ENCODE measurements around the gene ENTHD1. TPM values are rescaled to one million over a fixed set of nuclear protein-coding genes. Genes with fewer than 3 reads are reported as not detected.

Gene ENTHD1
- total and polyA plus RNA-seq, 2 donors (not counting 3 experiments of a cell fraction or from before 2014, with no cell fraction given): not detected

GRCh38 chr22:39750759-39751158 is 142.8 kb downstream of the ENTHD1 start:
- intact Hi-C loops (cut with micrococcal nuclease) (no loop called here), dilution Hi-C loops (cut with MboI; ENCODE audit: extremely low pct_ligation_motif_present, low sequenced_read_pairs) (no loop called here)
- TF ChIP-seq MYC (IDR thresholded peaks at IDR 0.05; ENCODE audit: low read depth, low read length): no peak
- TF ChIP-seq FOS (IDR thresholded peaks at IDR 0.05; ENCODE audit: borderline replicate concordance, insufficient read depth, low read length): no peak
- no peak for TF ChIP-seq JUN (IDR thresholded peaks at IDR 0.05; ENCODE audit: borderline replicate concordance, insufficient read depth, insufficient read length, low read depth)
- TF ChIP-seq POLR2A (IDR thresholded peaks at IDR 0.05; ENCODE audit: low read depth, low read length): no peak
- no peak for TF ChIP-seq GATA2 (IDR thresholded peaks at IDR 0.05; ENCODE audit: insufficient read depth, insufficient read length, low read depth, low read length)
- TF ChIP-seq POLR2AphosphoS5 (IDR thresholded peaks at IDR 0.05; ENCODE audit: insufficient read depth, low read depth, low read length): no peak
- no peak for TF ChIP-seq CTCF (IDR thresholded peaks at IDR 0.05; ENCODE audit: extremely low read depth in 1 of 2, insufficient read depth in 1 of 2, low read depth in 1 of 2, low read length in 2 of 2)
- no peak for TF ChIP-seq MAX (IDR thresholded peaks at IDR 0.05; ENCODE audit: insufficient read depth, insufficient read length)
- no peak for TF ChIP-seq EZH2 (IDR thresholded peaks at IDR 0.05; ENCODE audit: borderline replicate concordance, low read depth, low read length, severe bottlenecking)
- DNase-seq (ENCODE audit: low read depth, low spot score): no peak
- ChIA-PET CTCF (interaction anchor here (0.6 kb wide), 1 partner anchor 788 kb away, joined by 3 read pairs; no protein-coding TSS in a partner anchor), POLR2A (no interaction called here)
- H3K27me3 ChIP-seq (ENCODE audit: control insufficient read depth in 2 of 2, insufficient read depth in 2 of 2, low read length in 2 of 2): peaks cover 6 to 35% of the 10 kb centered on the region in 2 experiments
- H3K4me2 ChIP-seq (ENCODE audit: insufficient read depth, low read length): no peak overlapping the region
- H2AFZ ChIP-seq (ENCODE audit: low read depth, low read length): no peak overlapping the region
- no peaks in the 10 kb centered on the region for H3K9me3 ChIP-seq (replicated peaks; ENCODE audit: control insufficient read depth, insufficient read depth, low read length)
- no peaks in the 10 kb centered on the region for H3K79me2 ChIP-seq (ENCODE audit: control insufficient read depth, insufficient read depth, low read length)
- H3K4me1 ChIP-seq (ENCODE audit: control insufficient read depth, extremely low read depth, insufficient read depth, low read length): no peaks in the 10 kb centered on the region
- no TSS peak for BruUV-seq (replicated peaks)
- H3K27ac ChIP-seq (ENCODE audit: insufficient read depth, low read depth, low read length): no peak overlapping the region
- no peak overlapping the region for H3K4me3 ChIP-seq (replicated peaks in 1 of 3; ENCODE audit: insufficient read depth in 1 of 3, low read depth in 1 of 3, low read length in 3 of 3)
- no peak overlapping the region for H3K9ac ChIP-seq (replicated peaks; ENCODE audit: extremely low read depth, insufficient read depth, low read length)
- no peak for FAIRE-seq
- H3K9me1 ChIP-seq (replicated peaks; ENCODE audit: control insufficient read depth, extremely low read depth, insufficient read depth, low read length): no peaks in the 10 kb centered on the region
- no peaks in the 10 kb centered on the region for H3K36me3 ChIP-seq (ENCODE audit: control insufficient read depth in 2 of 2, extremely low read depth in 1 of 2, insufficient read depth in 2 of 2, low read length in 2 of 2)
- no peaks in the 10 kb centered on the region for H4K20me1 ChIP-seq (replicated peaks; ENCODE audit: control insufficient read depth, extremely low read depth, insufficient read depth, low read length)
